ENCODE data around the gene DMGDH. TPM values are rescaled to one million over a fixed set of nuclear protein-coding genes. Genes with fewer than 3 reads are reported as not detected.
A peak's percentile ranks its signal among the peaks of the same experiment; 100 is the strongest.

The DMGDH gene
- total RNA-seq, 1 donor from 2014 or later: 11.6 TPM

- H3K4me3 ChIP-seq (ENCODE audit: low read depth, low read length): no peak overlapping the region
- TF ChIP-seq CTCF (IDR thresholded peaks at IDR 0.05; ENCODE audit: insufficient read depth, low read length, severe bottlenecking): no peak
- FAIRE-seq: peak; percentile 28
- no peaks in the 10 kb centered on the region for H3K36me3 ChIP-seq (ENCODE audit: control insufficient read depth, insufficient read depth, low read length)
- no peaks in the 10 kb centered on the region for H3K27me3 ChIP-seq (ENCODE audit: control insufficient read depth, insufficient read depth, low read length)
- no peak for DNase-seq (ENCODE audit: low read depth)
These were observed 6.4 kb upstream of the DMGDH start for GRCh38 chr5:79075646-79076426.

- Histone ChIP-seq H3K4me3 (ENCODE audit: low read depth, low read length) (no peak overlapping the region), H3K36me3 (ENCODE audit: control insufficient read depth, insufficient read depth, low read length) (no peaks in the 10 kb centered on the region), H3K27me3 (ENCODE audit: control insufficient read depth, insufficient read depth, low read length) (no peaks in the 10 kb centered on the region)
- FAIRE-seq: peak; percentile 79
- TF ChIP-seq CTCF (IDR thresholded peaks at IDR 0.05; ENCODE audit: insufficient read depth, low read length, severe bottlenecking): no peak
- DNase-seq (ENCODE audit: low read depth): peak; percentile 69
These were observed 5.2 kb upstream of the DMGDH start for GRCh38 chr5:79074641-79075040.

GRCh38 chr5:79070350-79070667, 835 bp upstream of the DMGDH start:
- Histone ChIP-seq H3K4me3 (ENCODE audit: low read depth, low read length) (no peak overlapping the region), H3K36me3 (ENCODE audit: control insufficient read depth, insufficient read depth, low read length) (no peaks in the 10 kb centered on the region), H3K27me3 (ENCODE audit: control insufficient read depth, insufficient read depth, low read length) (no peaks in the 10 kb centered on the region)
- DNase-seq (ENCODE audit: low read depth) (no peak), FAIRE-seq (no peak)
- TF ChIP-seq CTCF (IDR thresholded peaks at IDR 0.05; ENCODE audit: insufficient read depth, low read length, severe bottlenecking): no peak

DNA sequence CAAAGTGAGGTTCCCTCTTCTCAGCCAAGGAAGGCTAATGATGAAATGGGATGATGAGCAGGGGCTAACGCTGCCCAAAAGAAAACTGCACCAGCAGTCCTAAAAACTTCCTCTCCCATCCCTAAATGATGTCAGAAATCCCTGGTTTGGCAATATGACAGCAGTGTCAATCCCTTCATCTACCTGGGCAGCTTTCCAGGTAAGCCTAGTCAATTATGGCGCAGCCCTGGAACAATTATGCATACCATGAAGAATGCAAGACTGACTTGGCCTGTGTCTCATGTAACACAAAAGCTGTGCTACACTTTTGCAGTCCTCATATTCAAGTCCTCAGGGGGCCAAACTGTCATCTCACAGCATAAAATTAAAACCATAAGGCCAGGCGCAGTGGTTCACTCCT, 7.0 kb downstream of the DMGDH start:
- no peaks in the 10 kb centered on the region for H3K36me3 ChIP-seq (ENCODE audit: control insufficient read depth, insufficient read depth, low read length)
- FAIRE-seq: no peak
- DNase-seq (ENCODE audit: low read depth): peak; percentile 39
- TF ChIP-seq CTCF (IDR thresholded peaks at IDR 0.05; ENCODE audit: insufficient read depth, low read length, severe bottlenecking): no peak
- H3K4me3 ChIP-seq (ENCODE audit: low read depth, low read length): no peak overlapping the region
- peaks cover 1% of the 10 kb centered on the region for H3K27me3 ChIP-seq (ENCODE audit: control insufficient read depth, insufficient read depth, low read length)

- no peak for DNase-seq (ENCODE audit: low read depth)
- H3K27me3 ChIP-seq (ENCODE audit: control insufficient read depth, insufficient read depth, low read length): peaks cover 3% of the 10 kb centered on the region
- no peak for TF ChIP-seq CTCF (IDR thresholded peaks at IDR 0.05; ENCODE audit: insufficient read depth, low read length, severe bottlenecking)
- no peak overlapping the region for H3K4me3 ChIP-seq (ENCODE audit: low read depth, low read length)
- FAIRE-seq: no peak
- H3K36me3 ChIP-seq (ENCODE audit: control insufficient read depth, insufficient read depth, low read length): no peaks in the 10 kb centered on the region
These were observed 9.8 kb downstream of the DMGDH start for GRCh38 chr5:79059674-79060073.

- TF ChIP-seq CTCF (IDR thresholded peaks at IDR 0.05; ENCODE audit: insufficient read depth, low read length, severe bottlenecking): no peak
- H3K4me3 ChIP-seq (ENCODE audit: low read depth, low read length): no peak overlapping the region
These were observed 12.6 kb downstream of the DMGDH start for GRCh38 chr5:79056847-79057246.

More at GRCh38 chr5:79056847-79057246, 12.6 kb downstream of the DMGDH start:
- FAIRE-seq (no peak), DNase-seq (ENCODE audit: low read depth) (no peak)
- H3K27me3 ChIP-seq (ENCODE audit: control insufficient read depth, insufficient read depth, low read length): peaks cover 3% of the 10 kb centered on the region
- H3K36me3 ChIP-seq (ENCODE audit: control insufficient read depth, insufficient read depth, low read length): no peaks in the 10 kb centered on the region
